GM12873 (cell line): ENCODE results near the gene NRXN2.

Experiments
- CTCF ChIP-seq: IDR thresholded peaks from 2 replicates; pipeline ENCODE4 v1.5.1; 2012; ENCODE audit warnings: low read depth, mild to moderate bottlenecking, moderate library complexity, low read length, control low read depth; ENCODE audit not compliant: insufficient read depth; ENCODE audit errors: missing control alignments

Gene NRXN2

DNA sequence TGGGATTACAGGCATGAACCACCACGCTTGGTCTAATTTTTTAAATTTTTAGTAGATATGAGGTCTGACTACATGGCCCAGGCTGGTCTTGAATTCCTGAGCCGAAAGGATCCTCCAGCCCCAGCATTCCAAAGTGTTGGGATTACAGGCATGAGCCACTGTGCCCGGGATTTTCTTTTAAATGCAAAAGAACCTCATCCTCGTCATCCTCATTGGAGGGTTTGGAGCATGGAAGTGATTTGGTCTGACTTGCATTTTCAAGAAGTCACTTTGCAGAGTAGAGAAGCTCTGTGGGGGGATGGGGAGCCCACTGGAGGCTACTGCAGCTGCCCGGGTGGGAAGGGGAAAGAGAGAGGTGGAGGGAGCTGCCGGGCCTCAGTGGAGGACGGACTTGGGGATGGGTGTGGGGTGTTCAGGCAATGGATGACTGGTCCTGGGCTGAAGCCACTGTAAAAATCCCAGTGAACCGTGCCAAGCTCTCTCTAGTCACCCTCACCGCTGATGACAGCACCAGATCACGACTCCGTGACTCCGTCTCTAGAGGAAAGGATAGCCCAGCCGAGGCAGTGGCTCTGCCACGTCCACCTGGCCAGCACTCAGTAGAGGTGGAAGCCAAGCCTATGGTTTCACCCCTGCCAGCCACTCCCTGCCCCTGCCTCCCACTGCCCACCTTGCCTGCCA is 164.8 kb downstream of the NRXN2 start:
- TF ChIP-seq CTCF: no peak

GRCh38 chr11:64556721-64557250 is 166.2 kb downstream of the NRXN2 start:
- no peak for TF ChIP-seq CTCF
